Ovary (tissue), 3 donors: Measurements from ENCODE around the gene OPALIN.

Experiments used
- EP300 ChIP-seq: sonication (generic); formaldehyde crosslinking; IDR thresholded peaks from one replicate; pipeline ENCODE4 v1.6.1; 2017; ENCODE audit warnings: antibody characterized with exemption
- TF ChIP-seq, protein P1 (sequence below), 3 donors: fragments of 450-650 bp in 2 of 3; fragments of 200-600 bp in 1 of 3; IDR thresholded peaks; one replicate each; pipeline versions ENCODE4 v1.5.1 to v1.8.0; 2016 to 2022; ENCODE audit warnings: antibody characterized with exemption in 3 of 3, mild to moderate bottlenecking in 1 of 3
- donor health status: DM: no; HTN: no; CAD: no.

DNA sequence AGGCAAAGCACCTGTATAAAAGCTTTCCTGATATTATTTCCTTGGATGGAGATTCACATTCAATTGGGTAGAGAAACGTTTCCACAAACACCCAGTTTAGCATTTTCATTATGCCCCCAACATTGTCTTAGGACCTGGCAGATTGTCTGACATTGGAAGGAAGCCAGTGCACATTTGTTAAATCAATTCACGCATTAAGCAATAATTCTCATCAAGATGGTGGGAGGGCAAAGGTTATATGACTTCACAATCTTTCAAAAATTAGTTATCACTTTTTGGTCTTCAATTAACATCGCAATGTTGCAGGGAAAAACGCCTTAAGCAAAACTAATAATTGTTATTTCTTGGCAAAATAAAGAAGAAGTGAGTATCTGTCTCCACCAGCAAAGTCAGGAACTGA, 16.4 kb downstream of the OPALIN start:
- TF ChIP-seq, protein P1, sequence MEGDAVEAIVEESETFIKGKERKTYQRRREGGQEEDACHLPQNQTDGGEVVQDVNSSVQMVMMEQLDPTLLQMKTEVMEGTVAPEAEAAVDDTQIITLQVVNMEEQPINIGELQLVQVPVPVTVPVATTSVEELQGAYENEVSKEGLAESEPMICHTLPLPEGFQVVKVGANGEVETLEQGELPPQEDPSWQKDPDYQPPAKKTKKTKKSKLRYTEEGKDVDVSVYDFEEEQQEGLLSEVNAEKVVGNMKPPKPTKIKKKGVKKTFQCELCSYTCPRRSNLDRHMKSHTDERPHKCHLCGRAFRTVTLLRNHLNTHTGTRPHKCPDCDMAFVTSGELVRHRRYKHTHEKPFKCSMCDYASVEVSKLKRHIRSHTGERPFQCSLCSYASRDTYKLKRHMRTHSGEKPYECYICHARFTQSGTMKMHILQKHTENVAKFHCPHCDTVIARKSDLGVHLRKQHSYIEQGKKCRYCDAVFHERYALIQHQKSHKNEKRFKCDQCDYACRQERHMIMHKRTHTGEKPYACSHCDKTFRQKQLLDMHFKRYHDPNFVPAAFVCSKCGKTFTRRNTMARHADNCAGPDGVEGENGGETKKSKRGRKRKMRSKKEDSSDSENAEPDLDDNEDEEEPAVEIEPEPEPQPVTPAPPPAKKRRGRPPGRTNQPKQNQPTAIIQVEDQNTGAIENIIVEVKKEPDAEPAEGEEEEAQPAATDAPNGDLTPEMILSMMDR (IDR thresholded peaks at IDR 0.05), result no peak
- no peak for TF ChIP-seq EP300
